AG04450 (cell line): ENCODE results near the gene PLEKHA6. TPM values are rescaled to one million over a fixed set of nuclear protein-coding genes. Genes with fewer than 3 reads are reported as not detected.
A peak's percentile ranks its signal among the peaks of the same experiment; 100 is the strongest.

ENCODE experiments used
- CTCF ChIA-PET: fragments of 300-600, 350-600 bp; formaldehyde crosslinking; extraction: SDS; loops from one replicate; lab custom pipeline; 2022; ENCODE audit warnings: antibody characterized with exemption, inconsistent platforms; lab: Charles Lee
- POLR2A ChIA-PET: fragments of 350-600 bp; formaldehyde crosslinking; extraction: SDS; loops from one replicate; lab custom pipeline; 2021; ENCODE audit warnings: antibody characterized with exemption, inconsistent platforms; lab: Yijun Ruan, JAX
- DNase-seq: peaks from one replicate; pipeline ENCODE4 v3.0.0-alpha.2; 2011; ENCODE audit warnings: low read depth, low spot score
- H3K27ac ChIP-seq: one replicate; pipeline ENCODE4 v1.5.1; 2012; ENCODE audit warnings: low read depth, low read length, control low read depth
- H3K27me3 ChIP-seq: one replicate; pipeline ENCODE4 v1.6.0; 2012; ENCODE audit warnings: low read length; ENCODE audit not compliant: control insufficient read depth, insufficient read depth
- H3K4me3 ChIP-seq: 2 replicates; pipeline ENCODE4 v1.5.1; 2011; ENCODE audit warnings: mild to moderate bottlenecking, low read depth, low read length, control low read depth
- H3K9me3 ChIP-seq: 2 replicates; pipeline ENCODE4 v1.5.1; 2012; ENCODE audit warnings: low read length; ENCODE audit not compliant: control insufficient read depth, insufficient read depth
- polyA plus RNA-seq: library from polyadenylated mRNA; depleted of rRNA; stranded (reverse); fragments of >200 nt; gene quantifications from 2 replicates; pipeline ENCODE4 v1.2.3, GENCODE V29; 2011
- TF ChIP-seq, protein P1 (sequence below): IDR thresholded peaks from 2 replicates; pipeline ENCODE4 v1.5.1; 2011; ENCODE audit warnings: low read depth, low read length, control low read depth, inconsistent platforms

PLEKHA6 gene
- polyA plus RNA-seq, 1 experiment, result 6.8 TPM

DNA sequence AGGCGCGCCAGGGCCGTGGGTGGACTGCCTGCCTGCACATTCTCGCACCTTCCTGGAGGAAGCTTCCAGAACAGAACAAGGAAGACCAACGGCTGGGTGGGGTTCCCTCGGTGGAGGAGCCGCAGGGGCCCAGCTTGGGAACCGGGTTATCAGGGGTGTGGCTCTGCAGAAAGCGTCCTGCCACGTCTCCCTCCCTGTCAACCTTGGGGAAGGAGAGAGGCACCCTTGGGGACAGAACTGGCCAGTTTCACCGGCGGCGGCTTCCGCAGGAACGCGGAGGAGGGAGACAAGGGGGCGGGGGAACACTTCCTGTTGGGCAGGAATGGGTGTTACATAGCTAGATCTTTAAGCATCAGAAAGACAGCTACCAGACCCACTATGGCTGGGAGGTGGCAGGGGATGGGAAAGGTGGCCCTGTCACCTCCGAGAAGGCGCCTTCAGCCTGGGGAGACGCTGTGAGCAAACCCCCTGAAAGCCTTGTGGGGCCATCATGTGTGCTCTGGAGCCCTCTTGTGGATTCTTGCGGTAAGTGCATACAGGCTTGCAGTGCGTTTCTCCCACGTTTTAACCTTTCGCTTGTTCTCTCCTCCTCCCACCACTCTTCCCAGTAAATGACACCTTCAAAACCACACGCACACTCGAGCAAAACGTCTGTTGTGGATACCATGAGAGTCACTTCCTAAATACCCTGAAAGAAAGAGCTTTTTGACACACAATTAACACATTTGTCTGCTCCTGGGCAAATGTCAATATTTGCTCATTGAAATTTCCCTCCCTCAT, 3.8 kb upstream of the PLEKHA6 start:
- TF ChIP-seq, protein P1, sequence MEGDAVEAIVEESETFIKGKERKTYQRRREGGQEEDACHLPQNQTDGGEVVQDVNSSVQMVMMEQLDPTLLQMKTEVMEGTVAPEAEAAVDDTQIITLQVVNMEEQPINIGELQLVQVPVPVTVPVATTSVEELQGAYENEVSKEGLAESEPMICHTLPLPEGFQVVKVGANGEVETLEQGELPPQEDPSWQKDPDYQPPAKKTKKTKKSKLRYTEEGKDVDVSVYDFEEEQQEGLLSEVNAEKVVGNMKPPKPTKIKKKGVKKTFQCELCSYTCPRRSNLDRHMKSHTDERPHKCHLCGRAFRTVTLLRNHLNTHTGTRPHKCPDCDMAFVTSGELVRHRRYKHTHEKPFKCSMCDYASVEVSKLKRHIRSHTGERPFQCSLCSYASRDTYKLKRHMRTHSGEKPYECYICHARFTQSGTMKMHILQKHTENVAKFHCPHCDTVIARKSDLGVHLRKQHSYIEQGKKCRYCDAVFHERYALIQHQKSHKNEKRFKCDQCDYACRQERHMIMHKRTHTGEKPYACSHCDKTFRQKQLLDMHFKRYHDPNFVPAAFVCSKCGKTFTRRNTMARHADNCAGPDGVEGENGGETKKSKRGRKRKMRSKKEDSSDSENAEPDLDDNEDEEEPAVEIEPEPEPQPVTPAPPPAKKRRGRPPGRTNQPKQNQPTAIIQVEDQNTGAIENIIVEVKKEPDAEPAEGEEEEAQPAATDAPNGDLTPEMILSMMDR, result peak; percentile 99
- ChIA-PET CTCF (interaction anchor here (0.6 to 8.0 kb wide), 72 partner anchors 9 to 515 kb away, joined by 3 to 212 read pairs (median 5); partner anchors contain the start of genes ETNK2, GOLT1A and REN), POLR2A (interaction anchor here (0.6 kb wide), 1 partner anchor 168 kb away, joined by 3 read pairs; no protein-coding TSS in a partner anchor)
- Histone ChIP-seq H3K27me3 (peaks cover 18% of the 10 kb centered on the region), H3K4me3 (peak overlapping the region; percentile 52), H3K27ac (peak overlapping the region; percentile 47), H3K9me3 (no peaks in the 10 kb centered on the region)
- DNase-seq, result peak; percentile 29

DNA sequence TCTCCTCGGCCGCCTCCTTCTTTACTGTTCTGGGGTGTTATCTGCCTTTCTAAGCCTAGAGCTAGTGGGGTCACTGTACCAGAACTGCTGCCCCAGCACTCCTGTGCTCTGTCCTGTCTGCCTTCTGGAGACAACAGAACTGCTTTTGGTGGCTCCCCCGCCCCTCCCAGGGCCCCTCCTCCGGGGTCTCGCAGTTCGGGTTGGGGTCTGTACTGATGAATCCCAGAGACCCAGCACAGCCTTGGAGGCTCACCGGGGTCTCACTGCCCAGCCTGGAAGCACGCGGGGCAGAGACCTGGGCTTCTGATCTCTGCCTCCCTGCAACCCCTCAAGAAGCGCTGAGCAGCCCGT, 3.2 kb upstream of the PLEKHA6 start:
- TF ChIP-seq, protein P1, result no peak
- no peak for DNase-seq
- Histone ChIP-seq H3K9me3 (no peaks in the 10 kb centered on the region), H3K27me3 (peaks cover 12% of the 10 kb centered on the region), H3K4me3 (peak overlapping the region; percentile 52), H3K27ac (no peak overlapping the region)
- CTCF ChIA-PET, result interaction anchor here (0.6 to 8.0 kb wide), 58 partner anchors 8 to 514 kb away, joined by 3 to 212 read pairs (median 6); partner anchors contain the start of genes ETNK2, GOLT1A and REN
- POLR2A ChIA-PET, result no interaction called here

DNA sequence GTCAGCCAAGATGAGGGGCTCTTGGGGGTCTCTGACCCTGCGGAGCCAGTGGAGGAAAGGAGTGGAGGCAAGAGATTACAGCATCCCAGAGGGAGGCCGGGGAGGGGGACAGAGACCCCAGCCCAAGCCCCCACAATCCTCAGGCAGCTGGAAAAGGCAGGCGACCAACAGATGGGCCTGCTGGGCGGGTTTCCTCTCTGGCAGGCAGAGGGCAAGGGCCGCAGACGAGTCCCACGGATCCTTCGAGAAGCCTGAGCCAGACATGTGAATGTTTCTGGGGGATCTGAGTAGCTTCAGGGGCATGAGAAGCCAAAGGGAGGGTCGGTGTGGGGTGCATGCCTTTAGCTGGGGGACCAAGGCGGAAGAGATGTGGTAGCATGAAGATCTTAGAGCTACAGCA, 2.1 kb upstream of the PLEKHA6 start:
- no peak overlapping the region for H3K27ac ChIP-seq
- peaks cover 5% of the 10 kb centered on the region for H3K27me3 ChIP-seq
- H3K4me3 ChIP-seq, result no peak overlapping the region
- ChIA-PET POLR2A (no interaction called here), CTCF (interaction anchor here (0.6 to 8.0 kb wide), 10 partner anchors 34 to 346 kb away, joined by 3 to 212 read pairs (median 42); partner anchors contain the start of genes GOLT1A and REN)
- no peak for DNase-seq
- H3K9me3 ChIP-seq, result no peaks in the 10 kb centered on the region
- TF ChIP-seq, protein P1, result no peak

DNA sequence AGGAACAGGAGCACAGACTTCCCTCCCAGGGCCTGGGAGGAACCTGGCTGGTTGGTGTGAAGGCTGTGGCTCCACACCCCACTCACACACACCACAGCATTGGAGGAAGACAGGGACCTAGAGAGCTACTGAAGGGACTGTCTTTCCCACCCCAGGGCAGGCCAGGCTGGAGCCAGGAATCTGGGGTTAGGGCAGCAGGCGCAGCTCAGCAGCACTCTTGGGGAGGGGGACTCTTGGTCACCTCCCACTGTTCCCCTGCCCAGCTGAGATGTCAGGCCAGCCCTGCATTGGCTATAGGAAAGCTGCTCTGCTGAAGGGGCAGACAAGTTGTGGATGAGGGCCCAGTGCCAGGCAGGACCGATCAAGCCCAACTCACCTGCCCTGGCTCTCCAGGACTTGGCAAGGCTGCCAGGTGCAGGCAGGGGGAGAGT, 1.6 kb upstream of the PLEKHA6 start:
- no peak for DNase-seq
- no peaks in the 10 kb centered on the region for H3K9me3 ChIP-seq
- POLR2A ChIA-PET, result no interaction called here
- H3K4me3 ChIP-seq, result no peak overlapping the region
- TF ChIP-seq, protein P1, result no peak
- H3K27me3 ChIP-seq, result peaks cover 5% of the 10 kb centered on the region
- no peak overlapping the region for H3K27ac ChIP-seq
- CTCF ChIA-PET, result interaction anchor here (0.6 to 8.0 kb wide), 10 partner anchors 34 to 345 kb away, joined by 3 to 212 read pairs (median 29); partner anchors contain the start of genes GOLT1A and REN

DNA sequence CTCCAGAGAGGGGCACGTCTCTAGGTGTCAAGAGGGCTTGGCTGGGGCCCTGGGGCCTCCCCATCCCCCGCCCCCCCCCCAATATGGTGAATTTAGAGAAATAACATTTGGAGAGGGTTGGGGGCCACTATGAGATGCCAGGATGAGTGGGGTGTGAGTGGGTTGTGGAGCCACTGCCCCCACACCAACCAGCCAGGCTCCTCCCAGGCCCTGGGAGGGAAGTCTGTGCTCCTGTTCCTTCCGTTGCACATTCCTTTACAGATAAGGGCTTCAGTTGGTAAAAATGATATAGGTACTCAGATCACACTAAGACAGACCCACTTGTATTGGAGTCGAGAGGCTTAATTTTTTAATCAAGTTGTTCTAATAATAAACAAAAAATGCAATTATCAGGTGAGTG, 585 bp upstream of the PLEKHA6 start:
- Histone ChIP-seq H3K4me3 (no peak overlapping the region), H3K9me3 (no peaks in the 10 kb centered on the region), H3K27me3 (no peaks in the 10 kb centered on the region), H3K27ac (no peak overlapping the region)
- DNase-seq, result no peak
- TF ChIP-seq, protein P1, result no peak
- POLR2A ChIA-PET, result interaction anchor here (1.2 to 1.4 kb wide), 3 partner anchors 10 to 64 kb away, joined by 3 to 5 read pairs (median 4); no protein-coding TSS in a partner anchor
- CTCF ChIA-PET, result interaction anchor here (1.1 to 8.0 kb wide), 11 partner anchors 10 to 489 kb away, joined by 3 to 212 read pairs (median 14); partner anchors contain the start of genes GOLT1A and REN
